ENCODE measurements around the gene GRB2.
"Not testable (repeated sequence)": the region's sequence is repeated elsewhere in the genome, so short reads cannot be mapped to it uniquely, and the experiment has no call there.

GRB2 gene

GRCh38 chr17:75348386-75349012, 57.0 kb downstream of the GRB2 start:
- no peak for DNase-seq

GRCh38 chr17:75346906-75347305, 58.6 kb downstream of the GRB2 start:
- no peak for DNase-seq

GRCh38 chr17:75346368-75346767, 59.1 kb downstream of the GRB2 start:
- DNase-seq, result not testable (repeated sequence)

DNA sequence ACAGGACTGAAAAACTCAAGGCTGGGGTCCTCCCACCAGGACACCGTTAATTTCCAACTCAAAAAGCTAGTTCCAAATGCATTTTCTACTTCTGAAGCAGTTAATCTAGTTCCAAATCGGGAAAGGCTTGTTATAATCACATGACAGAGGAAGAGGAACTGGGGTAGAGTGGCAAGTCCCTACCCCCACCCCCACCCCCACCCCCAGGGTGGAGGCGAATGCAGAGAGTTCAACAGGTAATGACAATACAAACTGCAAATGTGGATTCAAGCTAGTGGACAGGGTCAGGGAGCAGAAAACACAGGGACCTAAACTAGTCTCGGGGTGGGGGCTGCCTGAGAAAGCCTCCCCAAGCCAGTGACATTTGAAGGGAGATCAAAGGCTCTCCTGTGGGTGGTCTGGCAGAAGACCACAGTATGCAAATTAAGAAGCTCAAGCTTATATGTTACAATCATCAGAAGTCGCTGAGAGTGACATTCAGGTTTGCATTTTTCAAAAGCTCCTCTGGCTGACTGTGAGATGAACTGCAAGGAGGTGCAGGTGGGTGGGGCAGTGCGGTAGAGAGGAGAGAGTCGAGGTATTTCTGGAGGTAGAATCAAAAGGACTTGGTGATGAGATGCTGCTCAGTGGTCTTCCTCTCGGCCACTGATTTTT, 59.8 kb downstream of the GRB2 start:
- DNase-seq, result peak; percentile 1 to 27

- DNase-seq, result no peak
Observed at GRCh38 chr17:75344666-75345065, 60.8 kb downstream of the GRB2 start.

DNA sequence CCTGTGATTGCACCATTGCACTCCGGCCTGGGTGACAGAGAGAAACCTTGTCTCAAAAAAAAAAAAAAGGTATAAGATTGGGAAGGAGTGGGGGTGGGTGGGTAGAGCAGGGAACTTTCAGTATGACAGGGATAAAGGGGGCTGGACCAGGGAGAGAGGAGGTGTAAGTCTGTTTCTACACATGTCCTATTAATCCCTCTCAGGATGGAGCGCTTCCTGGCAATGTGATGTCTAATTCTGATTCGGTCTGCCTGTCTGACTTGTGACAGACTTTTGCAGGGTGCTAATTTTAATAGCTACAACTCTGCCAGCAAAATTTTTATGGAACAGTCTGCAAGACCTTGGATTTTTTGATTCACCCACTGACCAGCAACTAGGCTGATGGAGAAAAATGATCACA, 62.5 kb downstream of the GRB2 start:
- DNase-seq, result no peak

GRCh38 chr17:75341784-75342486, 63.5 kb downstream of the GRB2 start:
- no peak for DNase-seq

DNA sequence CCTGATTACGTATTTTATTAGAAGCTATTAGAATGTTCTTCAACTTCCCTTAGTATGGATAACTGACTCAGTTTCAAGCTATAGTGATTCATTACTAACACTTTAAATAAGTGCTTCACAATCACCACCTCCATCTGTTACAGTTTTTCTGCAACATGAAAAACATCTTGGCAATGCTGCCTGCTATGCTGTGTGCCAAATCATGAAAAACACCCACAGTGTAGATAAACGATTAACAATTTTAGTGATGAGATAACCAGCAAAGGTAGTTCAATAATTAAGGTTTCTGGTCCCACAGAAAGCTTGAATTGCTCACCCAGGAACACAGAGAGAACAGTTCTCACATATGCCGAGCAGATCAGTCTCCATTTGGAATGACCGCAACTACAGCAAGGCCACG, 64.8 kb downstream of the GRB2 start:
- no peak for DNase-seq

DNA sequence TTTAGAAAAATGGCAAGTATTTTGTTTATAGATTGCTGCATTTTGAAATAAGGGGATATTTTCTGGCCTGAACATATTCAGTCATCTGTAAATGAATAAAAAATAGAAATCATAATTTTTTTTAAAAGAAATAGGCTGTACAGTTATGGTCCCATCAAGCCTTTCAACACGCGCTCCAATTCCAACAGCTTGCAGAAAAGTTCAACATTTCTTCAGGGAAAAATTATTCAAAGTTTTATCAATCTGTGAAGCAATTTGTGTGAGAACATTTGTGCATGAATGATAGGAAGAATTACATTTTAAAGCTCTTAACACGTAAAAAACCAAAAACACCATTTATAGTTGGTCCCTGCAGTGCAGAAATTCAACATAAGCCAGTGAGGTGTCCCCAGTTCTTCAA, 65.5 kb downstream of the GRB2 start:
- DNase-seq, result no peak

GRCh38 chr17:75338335-75338734, 67.1 kb downstream of the GRB2 start:
- no peak for DNase-seq

GRCh38 chr17:75335315-75335714, 70.2 kb downstream of the GRB2 start:
- DNase-seq, result no peak

DNA sequence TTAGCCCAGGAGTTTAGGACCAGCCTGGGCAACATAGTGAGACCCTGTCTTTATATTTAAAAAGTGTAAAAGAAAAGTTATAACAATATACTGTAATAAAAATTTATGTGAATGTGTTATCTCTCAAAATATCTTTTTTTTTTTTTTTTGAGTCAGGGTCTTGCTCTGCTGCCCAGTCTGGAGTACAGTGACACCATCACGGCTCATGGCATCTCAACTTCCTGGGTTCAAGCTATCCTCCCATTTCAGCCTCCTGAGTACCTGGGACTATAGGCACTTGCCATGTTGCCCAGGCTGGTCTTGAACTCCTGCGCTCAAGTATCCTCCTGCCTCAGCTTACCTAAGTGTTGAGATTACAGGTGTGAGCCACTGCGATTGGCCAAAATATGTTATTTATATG, 70.8 kb downstream of the GRB2 start:
- no peak for DNase-seq

- no peak for DNase-seq
Observed at GRCh38 chr17:75331671-75332070, 73.8 kb downstream of the GRB2 start.

DNA sequence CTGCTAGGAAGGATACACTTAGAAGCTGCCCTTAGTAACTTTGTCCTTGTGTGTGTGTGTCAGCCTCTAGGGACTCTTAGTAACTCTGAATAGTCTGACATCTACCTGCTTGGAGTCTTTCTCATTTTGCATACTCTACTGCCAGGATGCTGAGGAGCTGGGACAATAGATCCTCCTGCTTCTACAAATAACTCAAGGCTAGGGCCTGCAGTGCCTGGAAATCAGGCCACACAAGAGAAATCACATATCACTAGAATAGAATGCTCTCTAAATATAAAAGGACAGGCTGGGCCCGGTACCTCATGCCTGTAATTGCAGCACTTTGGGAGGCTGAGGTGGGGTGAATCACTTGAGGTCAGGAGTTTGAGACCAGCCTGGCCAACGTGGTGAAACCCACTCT, 77.7 kb downstream of the GRB2 start:
- DNase-seq, result no peak

- no peak for DNase-seq
Observed at GRCh38 chr17:75326226-75326848, 79.1 kb downstream of the GRB2 start.

GRCh38 chr17:75325827-75326225, 79.7 kb downstream of the GRB2 start:
- DNase-seq, result no peak

DNA sequence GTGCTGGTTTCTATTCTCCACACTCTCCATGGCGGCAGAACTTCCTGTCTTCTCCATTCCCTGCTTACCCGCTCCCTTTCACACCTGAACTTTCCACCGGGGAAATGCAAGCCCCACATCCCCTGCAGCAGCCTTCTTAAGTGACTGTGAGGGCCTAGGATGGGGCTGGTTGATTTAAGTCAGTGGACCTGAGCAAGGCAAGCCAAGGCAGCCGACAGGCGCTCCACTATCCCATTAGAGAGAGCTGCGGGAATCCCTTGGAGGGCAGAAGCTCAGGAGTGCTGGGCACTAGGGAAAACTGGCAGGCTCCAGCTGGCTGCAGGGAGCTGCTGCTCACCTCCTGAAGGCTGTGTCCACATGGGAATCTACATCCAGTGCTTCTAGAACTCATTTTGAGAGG, 80.1 kb downstream of the GRB2 start:
- DNase-seq, result no peak

GRCh38 chr17:75321506-75321905, 84.0 kb downstream of the GRB2 start:
- no peak for DNase-seq

DNA sequence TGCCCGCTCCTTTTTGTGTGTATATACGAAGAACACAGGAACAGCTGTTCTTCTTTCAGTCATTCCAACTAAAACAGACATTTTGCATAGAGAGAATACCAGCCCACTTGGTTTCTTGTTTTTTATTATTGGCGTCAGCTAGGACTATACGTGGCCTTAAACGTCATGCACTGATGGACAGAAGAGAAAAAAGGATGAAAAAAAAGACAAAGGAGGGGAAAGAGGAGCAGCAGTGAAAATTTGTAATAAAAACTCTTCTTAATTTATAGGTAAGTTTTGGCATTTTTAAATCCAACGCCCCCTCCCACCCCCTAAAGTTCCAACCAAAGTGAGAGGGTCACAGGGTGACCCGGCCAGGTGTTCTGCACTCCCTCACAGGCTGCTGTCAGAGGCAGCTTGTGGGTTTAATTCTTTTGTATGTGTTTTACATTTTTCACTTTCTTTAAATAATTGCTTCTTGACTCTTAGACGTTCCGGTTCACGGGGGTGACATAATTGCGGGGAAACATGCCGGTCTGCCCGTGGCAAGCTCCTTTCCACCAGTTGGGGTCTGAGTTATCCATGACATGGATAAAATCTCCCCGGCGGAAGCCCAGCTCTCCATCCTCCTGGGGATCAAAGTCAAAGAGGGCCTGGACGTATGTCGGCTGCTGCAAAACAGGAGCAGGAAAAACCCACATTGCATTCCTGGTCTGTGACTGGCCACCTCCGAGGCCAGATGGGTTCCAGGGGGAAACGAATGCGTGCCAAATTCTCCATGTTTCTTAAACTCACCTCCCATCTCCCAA, 85.4 kb downstream of the GRB2 start:
- DNase-seq, result no peak

DNA sequence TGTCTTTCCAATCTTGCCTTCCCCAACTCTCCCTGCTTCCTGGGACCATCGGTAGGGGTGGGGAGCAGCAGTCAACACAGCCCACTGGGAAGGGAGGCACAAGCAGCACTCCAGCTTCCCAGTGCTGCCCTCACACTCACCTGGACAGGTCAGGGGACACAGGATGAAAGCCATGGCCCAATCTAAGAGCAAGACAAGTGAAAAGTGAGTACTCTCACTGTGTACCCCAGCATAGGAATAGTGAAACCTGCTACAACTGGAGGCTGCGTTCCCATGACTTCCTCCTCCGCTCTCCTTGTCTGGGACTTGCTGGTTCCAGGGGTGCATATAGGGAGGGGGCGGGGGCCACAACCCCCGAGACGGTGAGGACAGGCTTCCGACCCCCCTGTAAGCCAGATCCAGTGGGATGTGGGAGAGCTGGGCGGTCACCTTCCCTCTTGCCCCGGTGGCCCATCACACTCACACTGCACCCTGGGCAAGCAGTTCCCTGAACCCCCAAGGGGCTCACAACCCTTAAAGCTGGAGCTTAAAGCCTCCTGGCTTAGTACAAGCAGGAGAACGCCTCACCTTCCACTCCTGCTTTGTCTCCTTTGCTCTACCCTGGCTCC, 86.8 kb downstream of the GRB2 start:
- DNase-seq, result no peak

- no peak for DNase-seq
Observed at GRCh38 chr17:75318211-75318610, 87.3 kb downstream of the GRB2 start.

GRCh38 chr17:75317671-75318070, 87.8 kb downstream of the GRB2 start:
- DNase-seq, result no peak

DNA sequence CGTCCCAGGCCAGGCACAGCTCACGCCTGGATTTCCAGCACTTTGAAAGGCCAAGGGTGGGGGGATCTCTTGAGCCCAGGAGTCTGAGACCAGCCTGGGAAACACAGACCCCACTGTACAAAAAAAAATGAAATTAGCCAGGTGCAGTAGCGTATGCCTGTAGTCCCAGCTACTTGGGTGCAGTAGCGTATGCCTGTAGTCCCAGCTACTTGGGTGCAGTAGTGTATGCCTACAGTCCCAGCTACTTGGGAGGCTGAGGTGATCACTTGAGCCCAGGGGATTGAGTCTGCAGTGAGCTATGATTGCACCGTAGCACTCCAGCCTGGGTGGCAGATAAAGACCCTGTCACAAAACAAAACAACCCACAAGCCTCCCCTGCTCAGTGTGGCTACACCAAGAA, 89.2 kb downstream of the GRB2 start:
- no peak for DNase-seq
